WI38 (cell line): ENCODE results near the gene PDE8A.
"Not testable (repeated sequence)": the region's sequence is repeated elsewhere in the genome, so short reads cannot be mapped to it uniquely, and the experiment has no call there.

Source experiments
- H3K4me3 ChIP-seq: 2 replicates; pipeline ENCODE4 v1.5.1; 2011; ENCODE audit warnings: low read depth, mild to moderate bottlenecking, control low read depth, low read length
- CTCF ChIP-seq: IDR thresholded peaks from 2 replicates; pipeline ENCODE4 v1.5.1; 2012; ENCODE audit warnings: low read depth, mild to moderate bottlenecking, control low read depth, low read length

Gene PDE8A

DNA sequence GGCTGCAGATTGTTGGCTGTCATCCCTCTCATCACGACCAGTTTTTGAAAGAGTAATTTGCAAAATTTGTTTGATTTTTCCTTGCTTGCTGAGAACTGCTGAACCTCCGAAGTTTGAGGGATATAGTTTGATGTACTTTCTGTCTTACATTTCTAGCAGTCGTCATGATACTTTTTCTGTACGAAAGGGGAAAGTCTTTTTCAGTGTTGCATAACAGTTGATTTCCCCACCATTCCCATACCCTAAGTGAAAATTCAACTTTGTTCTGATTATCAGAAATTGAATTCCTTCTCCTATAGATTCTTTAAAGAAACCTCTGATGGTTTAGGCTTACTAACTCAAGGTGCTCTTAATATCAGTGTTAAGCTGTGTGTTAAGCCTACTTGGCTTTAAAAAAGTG, 1.6 kb downstream of the PDE8A start:
- no peak for TF ChIP-seq CTCF
- peak overlapping the region; percentile 81 for H3K4me3 ChIP-seq

DNA sequence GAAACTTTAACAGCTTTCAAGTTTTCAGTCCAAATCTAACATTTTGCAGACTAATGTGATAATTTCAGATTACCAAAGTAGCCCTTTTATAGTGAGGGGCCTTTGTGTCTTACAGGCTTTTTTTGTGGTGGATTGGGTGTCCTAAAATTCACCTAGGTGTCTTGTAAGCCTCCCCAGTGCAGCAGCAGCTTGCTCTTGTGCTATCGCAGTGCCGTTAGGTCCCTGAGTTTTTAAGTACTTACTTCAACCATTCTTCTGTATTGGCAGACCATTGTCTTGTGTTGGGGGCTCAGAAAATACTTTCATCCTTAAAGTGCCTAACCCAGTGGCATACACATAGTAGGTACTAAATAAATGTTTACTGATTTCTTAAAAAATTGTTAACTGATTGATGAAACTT, 2.1 kb downstream of the PDE8A start:
- no peak overlapping the region; the same call in 1 of the 2 replicates for H3K4me3 ChIP-seq

GRCh38 chr15:84985158-84985557, 3.5 kb downstream of the PDE8A start:
- no peak for TF ChIP-seq CTCF
- H3K4me3 ChIP-seq: no peak overlapping the region

More for the DNA sequence above, 2.1 kb downstream of the PDE8A start:
- TF ChIP-seq CTCF: no peak

DNA sequence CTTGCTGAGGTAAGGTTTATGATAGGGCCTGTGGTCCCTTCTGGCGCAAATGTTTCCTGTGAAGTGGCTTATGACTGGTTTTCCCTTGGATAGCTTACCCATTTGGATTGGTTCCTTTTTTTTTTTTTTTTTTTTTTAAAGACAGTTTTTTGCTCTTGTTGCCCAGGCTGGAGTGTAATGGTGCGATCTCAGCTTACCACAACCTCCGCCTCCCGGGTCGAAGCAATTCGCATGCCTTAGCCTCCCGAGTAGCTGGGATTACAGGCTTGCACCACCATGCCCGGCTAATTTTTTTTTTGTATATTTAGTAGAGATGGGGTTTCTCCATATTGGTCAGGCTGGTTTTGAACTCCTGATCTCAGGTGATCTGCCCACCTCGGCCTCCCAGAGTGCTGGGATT, 5.7 kb downstream of the PDE8A start:
- not testable (repeated sequence) for H3K4me3 ChIP-seq

GRCh38 chr15:84987949-84988624, 6.4 kb downstream of the PDE8A start:
- no peak for TF ChIP-seq CTCF
- H3K4me3 ChIP-seq: no peak overlapping the region

GRCh38 chr15:84988909-84989644, 7.4 kb downstream of the PDE8A start:
- H3K4me3 ChIP-seq: no peak overlapping the region
- TF ChIP-seq CTCF: no peak

- H3K4me3 ChIP-seq: no peak overlapping the region
- no peak for TF ChIP-seq CTCF
These were observed 8.9 kb downstream of the PDE8A start for GRCh38 chr15:84990507-84990906.
